ENCODE results near the gene PRR15L.
"Not testable (repeated sequence)": the region's sequence is repeated elsewhere in the genome, so short reads cannot be mapped to it uniquely, and the experiment has no call there.

Gene PRR15L

GRCh38 chr17:47957591-47958490 lies at the start of gene PRR15L:
PRR15L (minus strand) TSS chr17:47957883; CDS start chr17:47953234, 4,649 bp downstream.
- DNase-seq = no peak

GRCh38 chr17:48006936-48007709 lies 49.4 kb upstream of the PRR15L start:
- no peak for DNase-seq

GRCh38 chr17:48004983-48005382 lies 47.3 kb upstream of the PRR15L start:
- DNase-seq = no peak

- no peak for DNase-seq
These were observed 45.9 kb upstream of the PRR15L start for GRCh38 chr17:48003417-48004151.

- DNase-seq = no peak
These were observed 45.3 kb upstream of the PRR15L start for GRCh38 chr17:48002916-48003416.

- DNase-seq = no peak
These were observed 44.7 kb upstream of the PRR15L start for GRCh38 chr17:48002266-48002915.

- not testable (repeated sequence) for DNase-seq
These were observed 44.0 kb upstream of the PRR15L start for GRCh38 chr17:48001657-48002056.

GRCh38 chr17:48001197-48001596 lies 43.5 kb upstream of the PRR15L start:
- no peak for DNase-seq

GRCh38 chr17:47999582-47999981 lies 41.9 kb upstream of the PRR15L start:
- DNase-seq = no peak

- no peak for DNase-seq
These were observed 40.4 kb upstream of the PRR15L start for GRCh38 chr17:47998044-47998443.

GRCh38 chr17:47997586-47997985 lies 39.9 kb upstream of the PRR15L start:
- DNase-seq = no peak

GRCh38 chr17:47996201-47996600 lies 38.5 kb upstream of the PRR15L start:
- DNase-seq = no peak

GRCh38 chr17:47995241-47995935 lies 37.7 kb upstream of the PRR15L start:
- no peak for DNase-seq

GRCh38 chr17:47994724-47995123 lies 37.0 kb upstream of the PRR15L start:
- DNase-seq = no peak

- DNase-seq = no peak
These were observed 36.3 kb upstream of the PRR15L start for GRCh38 chr17:47993964-47994363.

- no peak for DNase-seq
These were observed 35.4 kb upstream of the PRR15L start for GRCh38 chr17:47993031-47993564.

- no peak for DNase-seq
These were observed 34.5 kb upstream of the PRR15L start for GRCh38 chr17:47992216-47992615.

GRCh38 chr17:47990962-47991731 lies 33.5 kb upstream of the PRR15L start:
- no peak for DNase-seq

- DNase-seq = no peak
These were observed 32.0 kb upstream of the PRR15L start for GRCh38 chr17:47989700-47990099.

GRCh38 chr17:47989159-47989558 lies 31.5 kb upstream of the PRR15L start:
- no peak for DNase-seq

- not testable (repeated sequence) for DNase-seq
These were observed 30.8 kb upstream of the PRR15L start for GRCh38 chr17:47988445-47988844.
